ENCODE measurements around the gene TRAF3IP1. TPM values are rescaled to one million over a fixed set of nuclear protein-coding genes. Genes with fewer than 3 reads are reported as not detected.
"Not testable (repeated sequence)": the region's sequence is repeated elsewhere in the genome, so short reads cannot be mapped to it uniquely, and the experiment has no call there.

Gene TRAF3IP1, protein sequence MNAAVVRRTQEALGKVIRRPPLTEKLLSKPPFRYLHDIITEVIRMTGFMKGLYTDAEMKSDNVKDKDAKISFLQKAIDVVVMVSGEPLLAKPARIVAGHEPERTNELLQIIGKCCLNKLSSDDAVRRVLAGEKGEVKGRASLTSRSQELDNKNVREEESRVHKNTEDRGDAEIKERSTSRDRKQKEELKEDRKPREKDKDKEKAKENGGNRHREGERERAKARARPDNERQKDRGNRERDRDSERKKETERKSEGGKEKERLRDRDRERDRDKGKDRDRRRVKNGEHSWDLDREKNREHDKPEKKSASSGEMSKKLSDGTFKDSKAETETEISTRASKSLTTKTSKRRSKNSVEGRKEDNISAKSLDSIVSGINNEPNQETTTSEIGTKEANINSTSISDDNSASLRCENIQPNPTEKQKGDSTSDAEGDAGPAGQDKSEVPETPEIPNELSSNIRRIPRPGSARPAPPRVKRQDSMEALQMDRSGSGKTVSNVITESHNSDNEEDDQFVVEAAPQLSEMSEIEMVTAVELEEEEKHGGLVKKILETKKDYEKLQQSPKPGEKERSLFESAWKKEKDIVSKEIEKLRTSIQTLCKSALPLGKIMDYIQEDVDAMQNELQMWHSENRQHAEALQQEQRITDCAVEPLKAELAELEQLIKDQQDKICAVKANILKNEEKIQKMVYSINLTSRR
- 2.1 and 6.8 TPM in 2 replicates for total RNA-seq (2014; rRNA removed; shearing (Covaris generic); ENCODE audit: low replicate concordance)

DNA sequence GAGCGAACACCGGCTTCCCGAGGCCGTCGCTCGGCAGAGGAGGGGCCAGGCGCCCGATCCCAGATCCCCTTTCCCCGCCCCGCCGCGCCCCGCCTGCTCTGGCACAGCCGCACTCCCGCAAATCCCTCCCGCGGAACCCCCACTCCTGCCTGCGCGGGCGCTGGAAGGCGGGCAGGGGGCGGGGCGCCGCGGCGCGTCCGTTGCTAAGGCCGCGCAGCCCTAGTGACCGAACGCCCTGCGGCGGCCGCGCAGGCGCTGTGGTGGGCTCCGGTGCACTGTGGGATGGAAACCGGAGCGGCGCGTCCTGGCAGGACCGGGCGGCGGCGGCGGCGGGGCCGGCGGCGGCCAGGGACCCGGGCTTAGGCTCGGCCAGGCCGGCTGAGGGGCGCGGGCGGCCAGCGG, at the start of gene TRAF3IP1:
TRAF3IP1 (plus strand) TSS at position 273 of the 402 bp plus-strand sequence. CDS start 145 bp downstream, outside the sequence.
- DNase-seq (ENCODE audit: low read depth): peak; percentile 83
- in situ Hi-C loops (cut with HindIII; ENCODE audit: low pct_unique_long_range_greater_than_20kb, low sequenced_read_pairs): no loop called here

DNA sequence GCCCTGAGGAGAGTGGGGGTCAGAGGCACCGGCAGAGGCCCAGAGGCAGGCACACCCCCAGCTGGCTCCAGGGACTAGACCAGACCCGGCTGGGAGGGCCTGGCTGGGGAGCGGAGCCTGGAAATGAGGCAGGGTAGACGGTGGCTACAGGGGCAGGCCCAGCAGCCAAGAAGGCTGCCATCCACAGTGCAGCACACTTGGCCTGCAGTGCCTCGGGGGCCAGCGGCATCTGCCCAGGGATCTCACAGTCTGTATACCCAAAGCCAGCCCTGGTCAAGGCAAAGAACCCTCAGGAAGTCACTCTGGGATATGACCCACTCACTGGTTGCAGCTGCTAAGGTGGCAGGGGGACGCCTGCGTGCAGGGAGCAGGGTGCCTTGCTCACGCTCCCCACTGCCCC, 49.7 kb upstream of the TRAF3IP1 start:
- DNase-seq (ENCODE audit: low read depth): no peak
- in situ Hi-C loops (cut with HindIII; ENCODE audit: low pct_unique_long_range_greater_than_20kb, low sequenced_read_pairs): no loop called here

DNA sequence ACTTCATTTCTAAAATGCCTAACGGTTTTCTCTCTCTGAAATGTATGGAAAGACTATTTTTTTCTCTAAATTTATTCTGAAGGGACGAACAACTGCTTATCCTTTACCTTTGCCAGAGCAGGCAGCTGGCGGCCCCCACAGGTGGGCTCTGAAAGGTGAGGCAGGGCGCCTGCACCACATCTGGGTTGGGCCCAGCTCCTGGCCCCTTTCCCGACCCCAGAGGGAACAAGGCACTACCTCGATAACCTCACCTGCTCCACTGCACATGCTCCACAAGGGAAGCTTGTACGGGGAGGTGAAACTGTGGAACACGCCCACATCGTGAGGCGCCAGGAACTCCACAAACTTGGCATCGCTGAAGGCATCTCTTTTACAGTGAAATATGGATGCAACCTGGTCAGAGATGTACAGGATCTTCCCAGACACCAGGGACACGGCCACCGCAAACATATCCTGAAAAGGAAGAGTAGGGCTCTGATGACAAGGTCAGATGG, 49.2 kb upstream of the TRAF3IP1 start:
- in situ Hi-C loops (cut with HindIII; ENCODE audit: low pct_unique_long_range_greater_than_20kb, low sequenced_read_pairs): no loop called here
- no peak for DNase-seq (ENCODE audit: low read depth)

DNA sequence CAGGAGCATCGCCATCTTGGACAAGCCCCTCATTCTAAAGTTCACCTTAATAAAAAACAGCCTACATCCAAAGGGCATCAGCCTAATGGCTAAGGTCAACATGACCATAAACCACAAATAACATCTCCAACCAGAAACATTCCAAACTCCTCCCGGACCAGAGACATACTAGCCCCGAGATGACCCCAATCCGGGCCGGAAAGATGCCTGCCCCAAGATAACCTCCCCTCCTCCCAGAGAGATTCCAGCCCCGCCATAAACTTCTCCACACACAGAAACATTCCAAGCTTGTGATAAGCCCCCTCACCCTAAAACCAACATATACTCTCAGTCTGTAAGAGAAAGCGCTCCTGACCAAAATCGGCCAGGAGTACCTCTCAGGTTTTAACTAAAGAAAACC, 48.6 kb upstream of the TRAF3IP1 start:
- in situ Hi-C loops (cut with HindIII; ENCODE audit: low pct_unique_long_range_greater_than_20kb, low sequenced_read_pairs); DNase-seq (ENCODE audit: low read depth): not testable (repeated sequence)

DNA sequence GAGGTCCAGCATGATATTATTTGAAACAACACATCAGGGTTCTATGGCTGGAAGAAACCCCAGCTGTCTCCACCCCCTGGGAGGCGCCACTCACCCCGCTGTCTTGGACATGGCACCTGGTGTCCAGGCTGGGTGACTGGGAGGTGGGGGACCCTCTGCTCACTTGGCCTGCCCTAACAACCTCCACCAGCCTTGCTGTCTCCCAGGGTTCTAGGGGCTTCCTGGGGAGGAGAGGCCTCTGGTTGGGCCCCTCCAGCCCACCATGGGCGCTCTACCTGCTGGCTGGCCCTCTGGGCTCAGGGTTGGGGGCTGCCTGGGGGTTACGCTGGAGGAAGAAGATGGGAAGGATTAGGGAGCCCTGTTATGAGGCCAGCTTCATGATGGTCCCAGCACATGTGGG, 48.2 kb upstream of the TRAF3IP1 start:
- DNase-seq (ENCODE audit: low read depth): no peak
- in situ Hi-C loops (cut with HindIII; ENCODE audit: low pct_unique_long_range_greater_than_20kb, low sequenced_read_pairs): no loop called here

DNA sequence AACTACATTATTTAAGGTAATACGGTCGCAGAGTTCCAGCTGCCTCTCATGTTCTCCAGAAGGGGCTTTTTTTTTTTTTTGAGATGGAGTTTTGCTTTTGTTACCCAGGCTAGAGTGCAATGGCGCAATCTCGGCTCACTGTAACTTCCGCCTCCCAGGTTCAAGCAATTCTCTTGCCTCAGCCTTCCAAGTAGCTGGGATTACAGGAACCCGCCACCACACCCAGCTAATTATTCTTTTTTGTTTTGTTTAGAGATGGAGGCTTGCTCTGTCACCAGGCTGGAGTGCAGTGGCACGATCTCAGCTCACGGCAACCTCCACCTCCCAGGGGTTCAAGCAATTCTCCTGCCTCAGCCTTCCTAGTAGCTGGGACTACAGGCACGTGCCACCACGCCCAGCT, 46.9 kb upstream of the TRAF3IP1 start:
- in situ Hi-C loops (cut with HindIII; ENCODE audit: low pct_unique_long_range_greater_than_20kb, low sequenced_read_pairs): not testable (repeated sequence)

DNA sequence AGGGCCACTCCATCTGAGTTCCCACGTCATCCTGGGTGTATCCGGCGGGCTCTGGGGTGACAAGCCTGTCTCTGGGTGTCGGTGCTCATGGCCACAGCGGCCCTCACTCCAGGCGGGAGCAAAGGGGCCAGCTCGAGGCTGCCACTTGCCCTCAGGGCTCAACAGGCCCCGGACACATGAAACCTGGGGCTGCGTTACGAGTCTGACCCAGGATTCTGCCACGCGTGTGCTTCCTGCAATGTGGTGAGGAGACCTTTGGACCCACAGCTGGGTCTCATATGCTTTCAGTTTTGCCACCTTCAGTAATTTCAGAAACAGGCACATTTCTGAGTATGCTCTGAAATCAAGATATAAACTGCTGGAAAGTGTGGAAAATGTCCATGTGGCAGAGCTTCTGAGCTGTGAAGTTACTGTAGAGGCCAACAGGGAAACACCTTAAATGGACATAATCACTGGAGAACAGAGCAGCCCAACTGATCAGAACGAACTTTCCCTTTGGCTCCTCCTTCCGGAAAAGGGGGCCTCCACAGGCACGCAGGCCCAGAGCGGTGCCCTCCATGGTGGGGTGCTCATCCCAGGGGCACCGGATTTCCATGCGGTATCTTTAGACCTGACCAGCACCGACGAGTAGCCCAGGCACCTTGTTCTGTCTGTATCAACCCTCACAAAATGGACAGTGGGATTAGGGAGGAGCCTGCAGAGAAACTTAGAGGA, 46.0 kb upstream of the TRAF3IP1 start:
- in situ Hi-C loops (cut with HindIII; ENCODE audit: low pct_unique_long_range_greater_than_20kb, low sequenced_read_pairs): no loop called here
- DNase-seq (ENCODE audit: low read depth): no peak

More for the DNA sequence above, 46.9 kb upstream of the TRAF3IP1 start:
- DNase-seq (ENCODE audit: low read depth): not testable (repeated sequence)

DNA sequence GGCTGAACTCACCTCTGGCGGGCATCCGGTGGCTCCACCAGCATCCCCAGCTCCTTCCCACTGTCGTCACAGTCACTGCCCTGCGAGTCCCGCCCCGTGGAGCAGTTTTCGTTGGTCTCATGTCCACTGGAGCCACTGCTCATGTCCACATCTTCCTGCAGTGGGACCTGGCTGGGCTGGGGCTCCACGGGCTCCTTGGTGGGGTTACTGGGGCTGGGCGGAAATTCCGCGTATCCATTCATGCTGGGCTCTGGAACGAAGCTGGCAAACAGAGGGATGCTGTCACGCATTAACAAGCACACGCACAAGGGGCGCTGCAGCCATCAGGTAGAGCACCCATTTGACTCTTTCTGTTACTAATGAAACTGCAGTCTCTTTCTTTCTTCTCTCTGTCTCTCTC, 42.6 kb upstream of the TRAF3IP1 start:
- no peak for DNase-seq (ENCODE audit: low read depth)
- in situ Hi-C loops (cut with HindIII; ENCODE audit: low pct_unique_long_range_greater_than_20kb, low sequenced_read_pairs): no loop called here

DNA sequence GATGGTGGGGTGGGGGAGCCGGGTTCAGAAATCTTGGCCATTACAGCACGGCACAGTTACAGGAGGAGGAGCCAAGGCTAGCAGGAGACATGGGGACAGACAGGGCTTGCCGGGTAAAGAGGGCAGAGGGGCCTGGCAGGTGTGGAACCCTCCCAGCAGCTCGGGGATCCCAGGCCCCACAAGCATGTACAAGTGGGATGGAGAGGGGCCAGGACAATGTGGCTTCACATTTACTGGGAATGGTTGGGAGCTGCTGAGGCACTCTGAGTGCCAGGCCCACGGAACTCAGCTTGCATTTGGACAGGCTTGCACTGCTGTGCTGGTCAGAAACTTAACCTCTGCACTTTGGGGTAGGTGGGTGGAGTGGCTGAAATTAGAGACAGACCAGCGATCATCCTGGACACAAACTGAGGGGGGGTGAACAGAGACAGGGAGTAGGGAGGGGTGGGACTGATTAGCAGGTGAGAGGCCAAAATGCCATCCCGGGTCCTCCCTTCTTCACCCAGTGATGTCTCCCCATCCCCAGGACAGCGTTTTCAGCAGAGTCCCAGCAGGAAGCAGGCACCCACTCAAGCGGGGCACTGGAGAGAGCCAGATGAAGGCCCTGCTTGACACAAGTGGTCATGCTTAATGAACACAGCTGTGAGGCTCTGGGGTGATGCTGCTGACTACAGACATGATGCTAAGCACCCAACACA, 41.5 kb upstream of the TRAF3IP1 start:
- in situ Hi-C loops (cut with HindIII; ENCODE audit: low pct_unique_long_range_greater_than_20kb, low sequenced_read_pairs): no loop called here

DNA sequence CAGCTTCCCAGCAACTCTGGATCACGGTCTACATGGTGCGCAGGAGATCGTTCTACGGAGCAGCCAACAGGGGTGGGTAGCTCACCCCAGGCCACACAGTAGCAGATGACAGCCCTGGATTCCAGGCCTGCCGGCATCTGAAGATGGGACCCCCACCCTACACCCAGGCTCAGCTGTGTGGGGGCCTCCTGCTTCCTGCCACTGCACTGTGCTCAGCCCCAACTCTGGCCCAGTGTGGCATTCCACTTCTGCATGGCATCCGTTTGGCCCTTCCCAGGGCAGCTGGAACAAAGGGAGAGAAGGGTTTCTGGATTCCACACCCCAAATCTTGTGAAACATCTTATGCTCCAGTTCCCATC, 41.0 kb upstream of the TRAF3IP1 start:
- DNase-seq (ENCODE audit: low read depth): no peak
- in situ Hi-C loops (cut with HindIII; ENCODE audit: low pct_unique_long_range_greater_than_20kb, low sequenced_read_pairs): no loop called here

More for the DNA sequence above, 41.5 kb upstream of the TRAF3IP1 start:
- no peak for DNase-seq (ENCODE audit: low read depth)

DNA sequence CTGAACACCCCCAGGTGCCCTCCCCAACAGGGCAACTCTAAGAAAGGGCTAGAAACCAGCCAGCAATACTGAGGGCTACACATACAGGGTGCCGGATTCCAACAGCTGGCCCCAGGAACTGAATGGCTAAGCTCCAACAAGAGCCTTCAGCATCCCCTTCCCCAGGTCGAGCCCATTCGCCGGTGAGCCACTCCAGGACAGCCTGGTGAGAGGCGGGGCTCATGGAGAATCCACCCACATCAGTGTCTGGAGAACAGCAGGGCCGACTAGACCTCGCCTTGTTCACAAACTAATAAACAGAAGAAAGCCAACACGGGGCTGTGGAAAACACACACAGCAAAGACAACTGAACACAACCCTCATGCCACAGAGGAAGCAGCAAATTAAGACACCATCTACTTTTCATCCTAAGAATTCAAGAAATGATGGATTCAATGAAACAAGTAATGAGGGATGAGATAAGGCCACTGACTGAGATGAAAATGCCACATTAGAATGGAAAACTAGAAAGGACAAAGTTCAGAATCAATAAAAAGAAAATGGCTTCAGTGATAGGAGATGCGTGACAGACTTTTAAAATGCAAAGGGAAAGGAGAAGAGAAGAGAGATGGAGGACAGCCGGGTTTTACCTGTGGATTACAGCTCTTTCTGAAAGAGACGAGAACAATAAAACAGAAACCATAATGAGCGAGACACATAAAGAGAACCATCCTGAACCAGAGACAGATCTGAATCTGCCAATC, 40.1 kb upstream of the TRAF3IP1 start:
- in situ Hi-C loops (cut with HindIII; ENCODE audit: low pct_unique_long_range_greater_than_20kb, low sequenced_read_pairs): no loop called here
- DNase-seq (ENCODE audit: low read depth): no peak

DNA sequence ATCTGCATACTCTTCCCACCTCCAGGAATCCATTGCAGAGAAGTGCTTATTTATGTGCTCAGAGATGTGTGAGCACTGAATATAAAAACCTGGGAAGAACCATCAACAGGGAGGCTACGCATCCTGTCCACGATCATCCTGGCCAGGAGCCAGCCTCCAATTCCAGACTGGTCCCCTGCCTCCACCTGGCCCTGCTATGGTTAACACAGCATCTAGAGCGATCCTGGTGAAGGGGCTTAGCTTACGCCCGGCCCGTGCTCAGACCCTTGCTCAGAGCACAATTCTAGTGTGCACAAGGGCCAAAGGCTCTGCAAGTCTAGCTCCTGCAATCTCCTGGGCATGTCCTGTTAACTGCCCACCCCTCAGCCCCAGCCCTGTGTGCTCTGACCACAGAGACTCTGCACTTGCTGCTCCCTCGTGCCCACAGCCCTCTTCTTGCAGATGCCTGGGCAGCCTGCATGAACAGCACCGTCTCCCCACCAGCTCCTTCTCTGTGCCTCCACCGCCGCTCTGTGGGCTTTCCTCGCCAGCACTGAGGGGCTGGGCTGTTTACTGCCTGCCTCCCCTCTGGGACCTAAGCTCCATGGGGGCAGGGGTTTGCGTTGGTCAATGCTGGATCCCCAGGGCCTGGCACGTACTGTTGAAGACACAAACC, 38.4 kb upstream of the TRAF3IP1 start:
- no peak for DNase-seq (ENCODE audit: low read depth)
- in situ Hi-C loops (cut with HindIII; ENCODE audit: low pct_unique_long_range_greater_than_20kb, low sequenced_read_pairs): no loop called here

DNA sequence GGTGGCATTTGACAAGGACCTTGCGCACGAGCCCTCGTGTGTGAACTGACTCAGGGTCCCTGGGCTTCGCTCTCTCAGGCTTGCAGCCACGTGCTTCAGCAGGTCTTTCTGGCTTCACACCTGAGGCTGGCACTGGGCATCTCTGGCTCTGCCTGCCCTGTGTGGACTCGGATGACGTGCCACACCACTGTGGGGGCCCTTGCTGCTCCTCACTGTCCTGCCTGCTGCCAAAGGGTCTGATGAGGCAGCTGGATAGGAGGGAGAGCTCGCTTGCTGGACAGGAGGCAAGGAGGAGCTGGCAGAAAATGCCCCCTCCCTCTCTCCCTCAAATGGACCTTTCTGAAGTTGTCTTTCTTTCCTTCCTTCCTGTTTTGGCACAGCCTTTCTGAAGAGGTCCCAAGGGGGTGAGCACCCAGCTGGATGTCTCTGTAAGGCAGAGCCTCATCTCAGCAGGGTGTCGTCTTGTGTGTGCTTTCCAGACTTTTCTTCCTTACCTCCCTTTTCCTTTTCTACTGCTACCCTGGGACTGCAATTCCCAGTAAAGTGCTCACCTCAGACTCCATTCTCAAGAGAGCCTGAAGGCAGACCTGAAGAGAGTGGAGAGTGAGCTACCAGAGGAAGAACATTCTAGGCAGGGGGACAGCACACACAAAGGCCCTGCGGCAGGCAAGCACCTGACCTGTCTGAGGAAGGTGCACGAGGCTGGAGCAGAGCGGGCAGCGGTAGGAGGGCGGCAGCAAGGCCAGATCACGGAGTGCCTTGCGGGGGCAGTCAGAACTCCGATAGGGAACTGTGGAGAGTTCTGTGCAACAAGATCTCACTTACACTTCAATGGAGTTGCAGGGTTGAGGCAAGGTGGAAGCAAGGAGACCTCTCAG, 37.2 kb upstream of the TRAF3IP1 start:
- in situ Hi-C loops (cut with HindIII; ENCODE audit: low pct_unique_long_range_greater_than_20kb, low sequenced_read_pairs): no loop called here
- no peak for DNase-seq (ENCODE audit: low read depth)

DNA sequence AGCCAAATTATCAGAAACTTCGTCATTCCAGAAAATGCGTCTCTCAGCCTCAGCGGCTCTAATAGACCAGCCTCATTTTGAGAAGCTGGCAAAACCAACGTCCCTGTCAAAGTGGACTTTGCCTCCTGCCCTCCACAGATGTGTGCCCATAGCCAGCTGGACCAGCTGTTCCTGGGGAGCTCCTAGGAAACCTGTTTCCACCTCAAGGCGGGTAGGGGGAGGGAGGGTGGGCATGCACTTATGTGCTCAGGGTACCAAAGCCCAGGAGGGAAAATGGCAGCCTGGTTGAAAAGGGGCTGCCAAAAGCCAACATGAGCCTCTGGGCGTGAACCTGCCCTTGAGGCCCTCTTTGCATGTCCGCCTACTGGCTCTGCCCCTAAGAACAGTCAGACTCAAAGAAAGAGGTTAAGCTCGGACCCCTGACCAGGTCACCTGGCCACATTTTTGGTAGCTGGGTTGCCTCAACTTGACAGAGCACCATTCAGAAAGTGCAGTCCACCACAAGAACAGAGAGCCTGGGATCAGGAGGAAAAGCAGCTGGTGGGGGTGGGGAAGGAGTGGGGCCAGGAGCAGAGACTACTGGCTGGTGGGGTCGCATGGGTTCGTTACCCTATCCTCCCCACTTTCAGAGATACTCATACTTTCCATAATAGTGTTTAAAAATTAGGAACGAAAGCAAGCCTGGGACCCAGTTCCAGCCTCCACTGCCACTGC, 35.4 kb upstream of the TRAF3IP1 start:
- in situ Hi-C loops (cut with HindIII; ENCODE audit: low pct_unique_long_range_greater_than_20kb, low sequenced_read_pairs): no loop called here
- no peak for DNase-seq (ENCODE audit: low read depth)

DNA sequence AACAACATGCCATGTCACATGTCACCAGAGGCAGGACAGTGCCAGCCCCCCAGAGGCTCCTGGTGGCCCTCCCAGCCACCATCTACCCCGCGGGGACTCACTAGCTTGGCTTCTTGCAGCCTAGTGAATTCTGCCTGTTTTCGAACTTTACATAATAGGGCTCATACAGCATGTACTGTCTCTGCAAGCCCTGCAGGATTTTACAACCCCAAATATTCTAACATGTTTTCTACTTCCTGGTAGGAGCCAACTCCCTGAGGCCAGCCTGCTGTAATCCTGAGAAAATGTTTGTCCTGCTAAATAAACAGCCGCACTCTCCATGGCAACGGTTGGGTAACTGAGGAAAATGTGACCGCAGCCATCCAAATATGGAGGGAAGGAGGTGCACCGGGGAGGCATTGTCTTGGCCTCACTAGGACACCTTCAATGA, 34.6 kb upstream of the TRAF3IP1 start:
- in situ Hi-C loops (cut with HindIII; ENCODE audit: low pct_unique_long_range_greater_than_20kb, low sequenced_read_pairs): no loop called here
- DNase-seq (ENCODE audit: low read depth): peak; percentile 87

DNA sequence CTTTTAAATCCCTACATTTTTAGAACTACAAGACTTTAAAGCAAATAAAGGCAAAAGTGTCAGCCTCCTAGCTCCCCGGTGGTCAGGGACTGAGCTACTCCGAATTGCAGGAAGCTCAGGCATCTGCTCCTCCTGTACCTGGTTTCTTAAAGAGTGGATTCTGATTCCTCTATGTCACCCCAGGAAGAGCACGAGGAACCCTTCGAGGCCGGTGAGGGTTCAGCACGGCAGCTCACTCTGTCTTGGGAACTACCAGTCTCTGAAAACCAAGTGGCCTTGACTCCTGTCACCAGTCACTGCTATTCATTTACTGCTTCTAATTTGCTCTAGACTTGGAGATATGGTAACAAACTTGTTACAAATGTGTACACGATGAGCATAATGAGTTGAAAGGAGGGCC, 34.2 kb upstream of the TRAF3IP1 start:
- DNase-seq (ENCODE audit: low read depth): no peak
- in situ Hi-C loops (cut with HindIII; ENCODE audit: low pct_unique_long_range_greater_than_20kb, low sequenced_read_pairs): no loop called here

All from Caki2 (cell line).